ENCODE data around the gene UQCC5.

Gene UQCC5

GRCh38 chr3:52495777-52496602 lies 40.4 kb upstream of the UQCC5 start:
- TF ChIP-seq TOX (CRISPR knock-in tag; IDR thresholded peaks at IDR 0.05; ENCODE audit: borderline replicate concordance) (no peak), PPARA (CRISPR knock-in tag; IDR thresholded peaks at IDR 0.05; ENCODE audit: borderline replicate concordance) (no peak), CSDC2 (CRISPR knock-in tag; IDR thresholded peaks at IDR 0.05) (no peak), ZNF565 (CRISPR knock-in tag; conservative IDR thresholded peaks at IDR 0.05; ENCODE audit: low read depth) (no peak), ESRRG (CRISPR knock-in tag; IDR thresholded peaks at IDR 0.05) (no peak), ISL1 (CRISPR knock-in tag; IDR thresholded peaks at IDR 0.05) (no peak), ZNF70 (CRISPR knock-in tag; IDR thresholded peaks at IDR 0.05) (no peak), ZFP3 (CRISPR knock-in tag; IDR thresholded peaks at IDR 0.05) (no peak), SNAI2 (CRISPR knock-in tag; IDR thresholded peaks at IDR 0.05) (no peak), ZC3H10 (CRISPR knock-in tag; IDR thresholded peaks at IDR 0.05) (no peak), POU6F1 (CRISPR knock-in tag; IDR thresholded peaks at IDR 0.05; ENCODE audit: borderline replicate concordance, low read depth) (no peak), OSR1 (CRISPR knock-in tag; IDR thresholded peaks at IDR 0.05) (no peak), TCF4 (CRISPR knock-in tag; IDR thresholded peaks at IDR 0.05; ENCODE audit: borderline replicate concordance) (no peak), BACH2 (CRISPR knock-in tag; IDR thresholded peaks at IDR 0.05; ENCODE audit: borderline replicate concordance) (no peak), TSHZ2 (CRISPR knock-in tag; IDR thresholded peaks at IDR 0.05) (no peak)
- TF ChIP-seq, protein P1, sequence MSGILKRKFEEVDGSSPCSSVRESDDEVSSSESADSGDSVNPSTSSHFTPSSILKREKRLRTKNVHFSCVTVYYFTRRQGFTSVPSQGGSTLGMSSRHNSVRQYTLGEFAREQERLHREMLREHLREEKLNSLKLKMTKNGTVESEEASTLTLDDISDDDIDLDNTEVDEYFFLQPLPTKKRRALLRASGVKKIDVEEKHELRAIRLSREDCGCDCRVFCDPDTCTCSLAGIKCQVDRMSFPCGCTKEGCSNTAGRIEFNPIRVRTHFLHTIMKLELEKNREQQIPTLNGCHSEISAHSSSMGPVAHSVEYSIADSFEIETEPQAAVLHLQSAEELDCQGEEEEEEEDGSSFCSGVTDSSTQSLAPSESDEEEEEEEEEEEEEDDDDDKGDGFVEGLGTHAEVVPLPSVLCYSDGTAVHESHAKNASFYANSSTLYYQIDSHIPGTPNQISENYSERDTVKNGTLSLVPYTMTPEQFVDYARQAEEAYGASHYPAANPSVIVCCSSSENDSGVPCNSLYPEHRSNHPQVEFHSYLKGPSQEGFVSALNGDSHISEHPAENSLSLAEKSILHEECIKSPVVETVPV (CRISPR knock-in tag; IDR thresholded peaks at IDR 0.05) = no peak
- TF ChIP-seq, protein P2, sequence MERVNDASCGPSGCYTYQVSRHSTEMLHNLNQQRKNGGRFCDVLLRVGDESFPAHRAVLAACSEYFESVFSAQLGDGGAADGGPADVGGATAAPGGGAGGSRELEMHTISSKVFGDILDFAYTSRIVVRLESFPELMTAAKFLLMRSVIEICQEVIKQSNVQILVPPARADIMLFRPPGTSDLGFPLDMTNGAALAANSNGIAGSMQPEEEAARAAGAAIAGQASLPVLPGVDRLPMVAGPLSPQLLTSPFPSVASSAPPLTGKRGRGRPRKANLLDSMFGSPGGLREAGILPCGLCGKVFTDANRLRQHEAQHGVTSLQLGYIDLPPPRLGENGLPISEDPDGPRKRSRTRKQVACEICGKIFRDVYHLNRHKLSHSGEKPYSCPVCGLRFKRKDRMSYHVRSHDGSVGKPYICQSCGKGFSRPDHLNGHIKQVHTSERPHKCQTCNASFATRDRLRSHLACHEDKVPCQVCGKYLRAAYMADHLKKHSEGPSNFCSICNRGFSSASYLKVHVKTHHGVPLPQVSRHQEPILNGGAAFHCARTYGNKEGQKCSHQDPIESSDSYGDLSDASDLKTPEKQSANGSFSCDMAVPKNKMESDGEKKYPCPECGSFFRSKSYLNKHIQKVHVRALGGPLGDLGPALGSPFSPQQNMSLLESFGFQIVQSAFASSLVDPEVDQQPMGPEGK (CRISPR knock-in tag; IDR thresholded peaks at IDR 0.05; ENCODE audit: borderline replicate concordance) = no peak
- peak; percentile 50 for ATAC-seq

- ATAC-seq = no peak
- no peak for TF ChIP-seq OSR1 (CRISPR knock-in tag; IDR thresholded peaks at IDR 0.05)
- no peak for TF ChIP-seq ZNF70 (CRISPR knock-in tag; IDR thresholded peaks at IDR 0.05)
- no peak for TF ChIP-seq TCF4 (CRISPR knock-in tag; IDR thresholded peaks at IDR 0.05; ENCODE audit: borderline replicate concordance)
These were observed 38.0 kb upstream of the UQCC5 start for GRCh38 chr3:52498137-52499054.

- ATAC-seq = no peak
- TF ChIP-seq RARB (CRISPR knock-in tag; IDR thresholded peaks at IDR 0.05) = no peak
These were observed 35.4 kb upstream of the UQCC5 start for GRCh38 chr3:52501046-52501445.

GRCh38 chr3:52502001-52502400 lies 34.4 kb upstream of the UQCC5 start:
- no peak for ATAC-seq
- TF ChIP-seq CSDC2 (CRISPR knock-in tag; IDR thresholded peaks at IDR 0.05) (no peak), POU6F1 (CRISPR knock-in tag; IDR thresholded peaks at IDR 0.05; ENCODE audit: borderline replicate concordance, low read depth) (no peak), TSHZ2 (CRISPR knock-in tag; IDR thresholded peaks at IDR 0.05) (no peak), ZC3H10 (CRISPR knock-in tag; IDR thresholded peaks at IDR 0.05) (no peak), ZNF70 (CRISPR knock-in tag; IDR thresholded peaks at IDR 0.05) (no peak), ZNF565 (CRISPR knock-in tag; conservative IDR thresholded peaks at IDR 0.05; ENCODE audit: low read depth) (no peak), PPARA (CRISPR knock-in tag; IDR thresholded peaks at IDR 0.05; ENCODE audit: borderline replicate concordance) (no peak), OSR1 (CRISPR knock-in tag; IDR thresholded peaks at IDR 0.05) (no peak), ESRRG (CRISPR knock-in tag; IDR thresholded peaks at IDR 0.05) (no peak), TOX (CRISPR knock-in tag; IDR thresholded peaks at IDR 0.05; ENCODE audit: borderline replicate concordance) (no peak), BACH2 (CRISPR knock-in tag; IDR thresholded peaks at IDR 0.05; ENCODE audit: borderline replicate concordance) (no peak)

Measured in SK-N-SH treated with all-trans-retinoic acid at 6 μM for 48 hours (cell line).